ENCODE data around the gene SYNJ2.

The SYNJ2 gene

GRCh38 chr6:158068156-158068892 is 86.7 kb downstream of the SYNJ2 start:
- TF ChIP-seq CTCF (IDR thresholded peaks at IDR 0.05; ENCODE audit: control insufficient read depth, insufficient read depth, low read depth, low read length, missing control alignments): no peak
- DNase-seq (ENCODE audit: low read depth): no peak
- H3K4me3 ChIP-seq (ENCODE audit: control insufficient read depth, low read depth, low read length): no peak overlapping the region

GRCh38 chr6:158068893-158069799 is 87.5 kb downstream of the SYNJ2 start:
- TF ChIP-seq CTCF (IDR thresholded peaks at IDR 0.05; ENCODE audit: control insufficient read depth, insufficient read depth, low read depth, low read length, missing control alignments): no peak
- DNase-seq (ENCODE audit: low read depth): no peak
- H3K4me3 ChIP-seq (ENCODE audit: control insufficient read depth, low read depth, low read length): no peak overlapping the region

GRCh38 chr6:158069800-158070195 is 88.1 kb downstream of the SYNJ2 start:
- DNase-seq (ENCODE audit: low read depth): no peak
- TF ChIP-seq CTCF (IDR thresholded peaks at IDR 0.05; ENCODE audit: control insufficient read depth, insufficient read depth, low read depth, low read length, missing control alignments): no peak
- H3K4me3 ChIP-seq (ENCODE audit: control insufficient read depth, low read depth, low read length): no peak overlapping the region

- H3K4me3 ChIP-seq (ENCODE audit: control insufficient read depth, low read depth, low read length): no peak overlapping the region
- DNase-seq (ENCODE audit: low read depth): no peak
- TF ChIP-seq CTCF (IDR thresholded peaks at IDR 0.05; ENCODE audit: control insufficient read depth, insufficient read depth, low read depth, low read length, missing control alignments): no peak
These were observed 88.8 kb downstream of the SYNJ2 start for GRCh38 chr6:158070513-158070912.

- no peak for DNase-seq (ENCODE audit: low read depth)
- TF ChIP-seq CTCF (IDR thresholded peaks at IDR 0.05; ENCODE audit: control insufficient read depth, insufficient read depth, low read depth, low read length, missing control alignments): no peak
These were observed 89.7 kb downstream of the SYNJ2 start for GRCh38 chr6:158071121-158072082.

More at GRCh38 chr6:158071121-158072082, 89.7 kb downstream of the SYNJ2 start:
- H3K4me3 ChIP-seq (ENCODE audit: control insufficient read depth, low read depth, low read length): no peak overlapping the region

Data from AG09309 (cell line).